HG03558 (cell line): ENCODE results near the gene DUSP3.

Experiments used
- ATAC-seq: cut with Tn5 transposase; IDR thresholded peaks from one replicate; pipeline ENCODE4 v1.9.1; 2021; ENCODE audit warnings: moderate number of reproducible peaks; ENCODE audit not compliant: unreplicated experiment; ENCODE audit errors: extremely low read depth

DUSP3 gene

GRCh38 chr17:43737722-43738121 lies 41.1 kb downstream of the DUSP3 start:
- ATAC-seq, result no peak

- ATAC-seq, result no peak
These were observed 42.4 kb downstream of the DUSP3 start for GRCh38 chr17:43736389-43736788.

- ATAC-seq, result no peak
These were observed 44.4 kb downstream of the DUSP3 start for GRCh38 chr17:43734376-43734775.

- ATAC-seq, result no peak
These were observed 44.8 kb downstream of the DUSP3 start for GRCh38 chr17:43733956-43734355.

- ATAC-seq, result no peak
These were observed 45.8 kb downstream of the DUSP3 start for GRCh38 chr17:43732958-43733357.

GRCh38 chr17:43728081-43728480 lies 50.7 kb downstream of the DUSP3 start:
- no peak for ATAC-seq

GRCh38 chr17:43723697-43724359 lies 54.9 kb downstream of the DUSP3 start:
- no peak for ATAC-seq

- no peak for ATAC-seq
These were observed 55.7 kb downstream of the DUSP3 start for GRCh38 chr17:43722870-43723665.

- no peak for ATAC-seq
These were observed 56.5 kb downstream of the DUSP3 start for GRCh38 chr17:43722269-43722619.

GRCh38 chr17:43721537-43722268 lies 57.1 kb downstream of the DUSP3 start:
- ATAC-seq, result no peak

GRCh38 chr17:43720311-43721060 lies 58.3 kb downstream of the DUSP3 start:
- no peak for ATAC-seq

GRCh38 chr17:43719578-43719977 lies 59.2 kb downstream of the DUSP3 start:
- ATAC-seq, result no peak

- ATAC-seq, result no peak
These were observed 60.2 kb downstream of the DUSP3 start for GRCh38 chr17:43718544-43718943.

- ATAC-seq, result no peak
These were observed 60.9 kb downstream of the DUSP3 start for GRCh38 chr17:43717913-43718312.
